HG03175 (cell line): ENCODE data around the gene IGFLR1.
"Not testable (repeated sequence)": the region's sequence is repeated elsewhere in the genome, so short reads cannot be mapped to it uniquely, and the experiment has no call there.

Experiments used
- ATAC-seq: cut with Tn5 transposase; IDR thresholded peaks from one replicate; pipeline ENCODE4 v1.9.1; 2021; ENCODE audit warnings: mild to moderate bottlenecking, moderate library complexity; ENCODE audit not compliant: unreplicated experiment

IGFLR1 gene

DNA sequence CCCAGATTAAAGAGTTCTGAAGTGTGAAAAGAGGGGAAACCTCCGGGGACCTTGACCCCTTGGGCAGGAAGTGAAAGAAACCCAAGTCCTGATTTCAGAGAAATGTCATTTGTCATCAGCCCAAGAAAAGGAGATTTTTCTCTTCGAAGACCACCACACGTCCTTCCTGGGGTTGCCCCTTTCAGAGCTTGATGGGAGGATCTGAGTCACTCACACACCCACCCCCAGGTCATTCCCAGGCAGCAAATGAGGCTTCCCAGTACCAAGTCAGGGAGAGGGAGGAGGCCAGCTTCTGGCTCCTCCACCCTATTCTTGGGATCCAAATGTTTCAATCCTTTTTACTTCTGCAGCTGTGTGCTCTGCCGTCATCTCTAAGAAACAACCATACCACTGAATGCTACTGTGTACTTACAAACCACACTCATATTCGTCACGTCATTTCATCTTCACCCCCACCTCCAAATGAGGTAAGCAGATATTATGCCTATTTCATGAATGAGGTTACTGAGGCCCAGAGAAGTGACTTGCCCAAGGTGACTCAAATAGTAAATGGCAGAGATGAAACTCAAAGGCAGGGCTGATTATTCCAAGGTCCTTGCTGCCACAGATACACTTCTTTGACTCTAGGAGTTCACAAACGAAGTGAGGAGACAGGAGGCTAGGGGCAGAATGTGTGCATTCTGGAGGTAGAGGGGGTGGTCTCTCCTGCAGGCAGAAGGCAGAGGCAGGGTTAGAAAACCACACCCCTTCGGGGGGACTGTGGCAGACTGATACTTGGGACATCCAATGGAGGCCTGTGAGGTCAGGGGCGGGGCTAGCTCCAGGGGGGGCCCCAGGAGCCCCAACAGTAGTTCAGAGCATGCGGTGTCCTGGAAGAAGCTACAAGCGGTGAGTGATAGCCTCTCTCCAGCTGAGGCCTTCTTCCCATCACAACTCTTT lies 29.4 kb downstream of the IGFLR1 start:
- no peak for ATAC-seq

DNA sequence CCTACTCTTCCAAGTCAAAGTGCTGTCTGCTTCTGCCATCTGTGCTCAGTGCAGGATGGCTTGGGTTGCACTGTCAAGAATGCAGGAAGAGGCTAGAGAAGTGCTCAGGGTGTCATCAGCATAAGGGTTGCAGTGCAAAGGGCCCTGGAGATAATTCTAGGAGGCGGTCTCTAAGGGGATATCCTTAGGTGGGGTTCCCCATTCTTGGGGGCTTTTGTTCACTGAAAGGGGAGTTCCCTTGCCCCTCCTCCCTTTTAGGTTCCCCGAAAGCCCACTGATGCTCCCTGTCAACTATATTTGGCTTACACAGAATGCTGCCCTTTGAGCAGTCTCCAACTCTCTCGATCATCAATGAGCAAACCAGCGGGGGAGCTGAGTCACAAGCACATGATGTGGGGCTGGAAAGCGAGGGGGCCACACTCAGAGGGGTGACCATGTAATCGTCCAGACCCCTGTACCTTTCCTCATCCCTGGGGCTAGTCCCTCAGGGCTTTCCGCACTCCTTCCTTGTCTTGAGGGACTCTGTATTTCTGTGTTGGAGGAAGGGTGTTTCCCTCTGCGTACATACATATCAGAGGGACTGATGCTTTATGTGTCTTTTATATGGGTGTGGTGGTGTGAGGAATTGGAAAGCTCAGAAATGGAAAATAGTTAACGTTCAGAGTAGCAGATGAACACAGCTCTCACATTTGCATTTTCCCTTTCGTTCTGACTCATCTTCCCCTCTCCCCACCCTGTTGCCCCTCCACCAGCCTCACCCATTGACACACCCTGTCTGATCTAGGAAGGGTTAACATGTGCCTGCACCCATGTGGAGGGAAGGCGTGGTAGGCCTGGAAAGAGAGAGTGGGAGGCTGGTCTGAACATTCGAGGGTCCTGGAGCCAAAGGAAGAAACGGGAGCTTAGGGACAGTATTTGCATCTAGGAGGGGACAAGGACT lies 31.2 kb downstream of the IGFLR1 start:
- peak; percentile 37 for ATAC-seq

DNA sequence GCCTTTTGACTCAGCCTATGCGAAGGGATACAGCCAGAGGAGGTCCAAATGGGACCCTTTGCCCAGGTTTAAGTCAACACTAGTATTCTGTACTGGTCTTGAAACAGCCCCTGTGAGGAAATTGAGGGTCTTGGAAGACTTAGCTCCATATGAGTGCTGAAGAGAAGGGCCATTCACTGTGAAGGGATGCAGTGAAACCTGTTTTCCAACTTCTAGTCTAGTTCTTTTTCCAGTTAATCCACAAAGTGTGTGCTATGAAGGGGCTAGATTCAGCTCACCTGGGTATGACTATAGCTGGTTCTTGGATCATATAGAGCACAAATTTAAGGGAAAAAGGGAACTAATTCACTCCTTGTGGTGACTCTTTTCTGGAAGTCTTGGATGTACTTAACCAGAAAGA lies 33.9 kb downstream of the IGFLR1 start:
- no peak for ATAC-seq

DNA sequence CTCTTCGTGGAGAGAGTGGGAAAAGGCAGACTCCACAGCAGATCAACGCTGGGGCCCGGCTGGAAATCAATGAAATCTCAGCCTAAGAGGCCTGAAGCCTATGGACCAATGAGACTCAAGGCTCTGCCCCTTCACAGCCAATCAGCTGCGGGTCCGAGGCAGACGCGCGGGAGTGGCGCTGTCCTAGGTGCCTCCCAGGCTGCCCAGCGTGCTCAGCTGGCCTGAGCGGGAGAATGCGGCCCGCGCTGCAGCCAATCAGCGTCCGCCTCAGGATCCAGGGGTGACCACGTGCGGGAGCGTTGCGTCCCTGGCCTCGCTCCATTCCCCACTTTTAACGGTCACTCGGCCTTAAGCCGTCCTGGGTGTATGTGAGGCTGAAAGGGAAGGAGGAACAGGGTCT lies 38.0 kb downstream of the IGFLR1 start, which contains the start of gene ZBTB32:
Gene ZBTB32 (plus strand): TSS at position 341 of the 400 bp plus-strand sequence. CDS start 10,069 bp downstream, outside the sequence.
- no peak for ATAC-seq

DNA sequence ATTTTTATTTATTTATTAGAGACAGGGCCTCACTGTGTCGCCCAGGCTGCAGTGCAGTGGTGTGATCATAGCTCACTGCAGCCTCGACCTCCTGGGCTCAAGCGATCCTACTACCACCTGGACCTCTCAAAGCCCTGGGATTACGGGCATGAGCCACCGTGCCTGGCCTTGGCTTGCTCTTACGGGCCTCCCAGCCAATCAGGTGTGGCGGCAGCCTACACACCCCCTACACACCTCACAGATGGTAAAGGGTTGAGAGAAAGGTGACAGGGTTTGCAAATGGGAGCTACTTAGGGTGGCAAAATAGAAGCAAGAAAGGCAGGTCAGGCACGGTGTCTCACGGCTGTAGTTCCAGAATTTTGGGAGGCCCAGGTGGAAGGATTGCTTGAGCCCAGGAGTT lies 38.9 kb downstream of the IGFLR1 start:
- ATAC-seq = no peak

DNA sequence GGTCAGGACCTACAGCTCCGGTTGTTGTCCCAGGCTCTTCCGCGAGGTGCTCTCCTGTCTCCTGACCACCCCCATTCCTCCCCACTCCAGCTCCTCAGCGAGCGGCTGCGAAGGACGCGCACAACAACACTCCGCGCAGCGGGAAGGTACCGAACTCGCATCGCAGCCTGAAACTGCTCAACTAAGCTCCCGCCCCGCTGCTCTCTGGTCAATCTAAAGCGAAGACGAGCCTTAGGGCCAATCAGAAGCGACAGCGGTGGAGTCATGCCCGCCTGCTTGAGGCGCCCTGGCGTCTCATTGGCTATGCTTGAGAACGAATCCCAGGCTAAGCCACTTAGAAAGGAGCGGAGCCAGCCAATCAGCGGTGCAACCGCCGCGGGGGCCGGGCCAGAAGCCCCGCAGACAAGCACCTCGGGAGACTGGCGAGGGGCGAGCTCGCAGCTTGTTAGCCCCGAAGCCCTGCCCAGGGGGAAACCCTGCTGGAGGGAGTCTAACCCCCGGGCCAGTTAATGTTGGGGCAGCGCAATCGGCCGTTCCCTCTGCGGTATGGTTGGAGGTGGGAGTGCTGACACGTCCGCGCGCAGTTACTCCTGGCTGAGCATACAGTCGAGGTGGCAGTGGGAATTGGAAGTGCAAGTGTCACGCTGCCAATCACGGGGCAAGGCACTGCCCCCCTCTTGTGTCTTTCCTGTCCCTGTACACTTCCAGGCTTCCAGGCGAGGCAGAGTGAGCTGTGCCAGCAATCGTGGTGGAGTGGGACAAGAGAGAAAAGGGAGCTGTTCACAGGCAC lies 39.8 kb downstream of the IGFLR1 start:
- ATAC-seq = peak; percentile 98

DNA sequence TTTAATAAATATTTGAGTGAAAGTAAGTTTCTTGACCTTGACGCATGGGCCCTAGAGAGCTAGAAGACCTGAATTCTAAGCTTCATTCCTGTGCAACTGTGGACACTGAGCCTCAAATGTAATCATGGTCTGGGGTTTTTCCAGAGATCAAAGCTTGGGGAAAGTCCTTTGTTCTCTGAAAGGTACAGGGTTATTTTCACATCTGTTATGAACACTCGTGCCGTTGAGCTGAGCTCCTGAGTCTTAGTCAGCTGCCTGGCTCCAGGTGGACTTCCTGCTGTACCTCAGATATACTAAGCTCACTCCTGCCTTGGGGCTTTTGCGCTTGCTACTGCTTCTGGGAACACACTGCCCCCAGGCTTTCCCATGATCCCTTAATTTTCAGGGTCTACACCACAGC lies 45.4 kb downstream of the IGFLR1 start:
- ATAC-seq = no peak

DNA sequence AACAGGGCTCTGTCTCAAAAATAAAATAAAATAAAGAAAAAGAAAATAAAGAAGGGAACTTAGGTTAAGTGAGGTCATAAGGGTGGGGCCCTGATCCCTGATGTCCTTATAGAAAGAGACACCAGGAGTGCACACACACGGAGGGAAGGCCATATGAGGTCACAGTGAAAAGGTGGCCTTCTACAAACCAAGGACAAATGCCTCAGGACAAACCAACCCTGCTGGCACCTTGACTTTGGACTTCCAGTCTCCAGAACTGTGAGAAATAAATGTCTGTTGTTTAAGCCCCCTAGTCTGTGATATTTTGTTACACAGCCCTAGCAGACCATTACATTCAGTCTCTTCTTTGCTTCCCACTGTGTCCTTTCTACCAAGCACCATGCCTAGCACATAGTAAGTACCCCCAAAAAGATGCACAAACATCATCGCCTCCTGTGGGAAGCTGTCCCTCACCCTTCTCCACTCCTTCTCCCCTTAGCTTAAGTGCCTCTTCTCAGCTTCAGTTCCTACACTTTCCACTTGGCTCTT lies 46.3 kb downstream of the IGFLR1 start:
- ATAC-seq = no peak

DNA sequence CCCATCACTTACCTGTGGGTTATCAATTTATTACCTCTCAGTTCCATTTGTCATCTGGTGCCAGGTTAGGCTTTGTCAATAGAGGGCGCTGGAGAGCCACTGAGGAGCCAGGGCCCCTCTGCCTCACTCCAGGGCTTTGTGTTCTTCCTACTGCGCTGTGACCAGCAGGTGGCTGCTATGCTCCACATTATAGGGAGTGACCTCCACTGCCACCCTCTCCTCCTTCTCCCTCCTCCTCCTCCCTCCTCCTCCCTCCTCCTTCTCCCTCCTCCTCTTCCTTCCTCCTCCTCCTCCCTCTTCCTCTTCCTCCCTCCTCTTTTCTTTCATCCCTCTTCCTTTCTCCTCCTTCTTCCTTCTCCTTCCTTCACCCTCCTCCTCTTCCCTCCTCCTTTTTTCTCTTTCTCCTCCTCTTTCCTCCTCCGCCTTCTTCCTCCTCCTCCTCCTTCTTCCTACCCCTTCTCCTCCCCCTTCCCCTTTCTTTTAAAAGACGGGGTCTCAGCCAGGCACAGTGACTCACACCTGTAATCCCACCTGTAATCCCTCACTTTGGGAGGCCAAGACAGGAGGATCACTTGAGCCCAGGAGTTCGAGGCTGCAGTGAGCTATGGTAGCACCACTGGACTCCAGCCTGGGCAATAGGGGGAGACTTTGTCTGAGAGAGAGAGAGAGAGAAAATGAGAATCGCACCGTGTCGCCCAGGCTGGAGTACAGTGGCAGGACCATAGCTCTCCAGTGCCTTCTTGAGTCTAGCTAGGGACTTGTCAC lies 48.2 kb downstream of the IGFLR1 start:
- ATAC-seq = peak; percentile 82

DNA sequence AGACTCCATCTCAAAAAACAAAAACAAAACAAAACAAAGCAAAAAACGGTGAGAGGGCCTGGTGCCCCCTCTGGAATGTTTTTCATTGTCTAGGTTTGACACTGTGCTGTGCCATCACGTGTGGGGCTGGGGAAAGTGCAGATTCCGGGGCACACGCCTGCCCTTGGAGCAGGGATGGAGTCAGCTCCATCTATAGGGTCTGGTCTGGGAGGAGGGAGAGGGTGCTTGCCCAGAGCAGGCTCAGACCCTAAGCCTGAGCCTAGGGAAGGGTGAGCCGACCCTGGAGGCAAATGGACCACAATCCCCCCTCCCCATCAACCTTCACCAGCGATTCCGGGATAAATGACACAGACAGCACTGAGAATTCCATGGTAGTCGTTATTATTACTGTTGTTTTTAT lies 48.8 kb downstream of the IGFLR1 start:
- no peak for ATAC-seq

DNA sequence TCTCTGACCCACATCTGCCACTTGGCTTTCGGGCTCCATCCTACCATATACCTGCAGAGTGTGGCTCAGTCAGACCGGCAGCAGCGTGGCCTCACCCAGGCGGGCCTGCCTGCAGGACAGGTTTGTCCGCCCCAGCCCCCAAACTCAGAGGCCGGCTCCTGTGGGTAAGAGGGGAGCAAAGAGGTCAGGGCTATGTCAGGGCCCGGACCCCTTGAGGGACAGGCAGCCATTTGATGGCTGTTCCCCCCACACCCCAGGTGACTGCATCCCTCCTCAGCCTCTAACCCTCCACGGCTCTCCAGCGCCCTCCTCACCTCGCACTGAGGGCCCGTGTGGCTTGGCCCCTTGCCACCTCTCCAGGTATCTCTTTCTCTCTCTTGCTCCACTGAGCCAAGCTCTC lies 50.2 kb downstream of the IGFLR1 start:
- no peak for ATAC-seq

DNA sequence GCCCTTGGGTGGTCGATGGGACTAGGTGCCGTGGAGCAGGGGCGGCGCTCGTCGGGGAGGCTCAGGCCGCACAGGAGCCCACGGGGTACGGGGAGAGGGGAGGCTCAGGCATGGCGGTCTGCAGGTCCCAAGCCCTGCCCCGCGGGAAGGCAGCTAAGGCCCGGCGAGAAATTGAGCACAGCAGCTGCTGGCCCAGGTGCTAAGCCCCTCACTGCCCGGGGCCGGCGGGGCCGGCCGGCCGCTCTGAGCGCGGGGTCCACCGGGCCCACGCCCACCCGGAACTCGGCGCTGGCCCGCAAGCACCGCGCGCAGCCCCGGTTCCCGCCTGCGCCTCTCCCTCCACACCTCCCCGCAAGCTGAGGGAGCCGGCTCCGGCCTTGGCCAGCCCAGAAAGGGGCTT lies 51.1 kb downstream of the IGFLR1 start:
- not testable (repeated sequence) for ATAC-seq

DNA sequence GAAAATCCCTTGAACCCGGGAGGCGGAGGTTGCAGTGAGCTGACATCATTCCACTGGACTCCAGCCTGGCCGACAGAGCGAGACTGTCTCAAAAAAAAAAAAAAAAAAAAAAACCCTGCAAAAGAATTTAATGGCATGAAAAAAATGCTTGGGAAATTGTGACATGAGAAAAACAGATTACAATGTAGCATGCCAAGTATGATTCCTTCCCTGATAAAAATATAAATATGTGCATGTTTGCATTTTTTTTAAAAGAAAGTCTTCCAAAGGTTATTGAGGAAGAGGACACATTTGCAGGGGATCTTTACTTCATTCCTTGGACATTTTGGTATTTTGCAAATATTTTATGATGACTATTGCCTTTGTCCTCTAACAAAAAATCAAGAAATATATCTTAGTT lies 52.4 kb downstream of the IGFLR1 start:
- ATAC-seq = no peak
